Stimulated activated CD4-positive, alpha-beta T cell treated with anti-CD3 and anti-CD28 coated beads, Interleukin-2, amount 100 ng/mL, for 24 hours (primary cell): ENCODE data around the gene NELL1.

Experiments
- DNase-seq, 2 donors: peaks; one replicate each; pipeline ENCODE4 v3.0.0-alpha.2; 2020

Gene NELL1

GRCh38 chr11:20668844-20669819, at the start of gene NELL1:
NELL1 (plus strand) TSS chr11:20669586.
- DNase-seq, result peak in 1 of 2 donors; percentile 10

- no peak for DNase-seq
Measured at GRCh38 chr11:20620988-20621387, 48.4 kb upstream of the NELL1 start.

- no peak for DNase-seq
Measured at GRCh38 chr11:20621679-20622078, 47.7 kb upstream of the NELL1 start.

- no peak for DNase-seq
Measured at GRCh38 chr11:20623252-20623651, 46.1 kb upstream of the NELL1 start.

GRCh38 chr11:20626279-20626678, 43.1 kb upstream of the NELL1 start:
- DNase-seq, result no peak

- no peak for DNase-seq
Measured at GRCh38 chr11:20627026-20627425, 42.4 kb upstream of the NELL1 start.

- no peak for DNase-seq
Measured at GRCh38 chr11:20627701-20628100, 41.7 kb upstream of the NELL1 start.

GRCh38 chr11:20631519-20632168, 37.7 kb upstream of the NELL1 start:
- DNase-seq, result no peak

- no peak for DNase-seq
Measured at GRCh38 chr11:20632169-20632532, 37.2 kb upstream of the NELL1 start.

- no peak for DNase-seq
Measured at GRCh38 chr11:20634044-20634443, 35.3 kb upstream of the NELL1 start.

- DNase-seq, result no peak
Measured at GRCh38 chr11:20634781-20635180, 34.6 kb upstream of the NELL1 start.

GRCh38 chr11:20638074-20638473, 31.3 kb upstream of the NELL1 start:
- no peak for DNase-seq

- no peak for DNase-seq
Measured at GRCh38 chr11:20639688-20640087, 29.7 kb upstream of the NELL1 start.

- no peak for DNase-seq
Measured at GRCh38 chr11:20640401-20640800, 29.0 kb upstream of the NELL1 start.

GRCh38 chr11:20644360-20644759, 25.0 kb upstream of the NELL1 start:
- DNase-seq, result no peak

- DNase-seq, result peak; percentile 28 to 56
Measured at GRCh38 chr11:20647976-20648565, 21.3 kb upstream of the NELL1 start.

- DNase-seq, result no peak
Measured at GRCh38 chr11:20652150-20652806, 17.1 kb upstream of the NELL1 start.

- DNase-seq, result no peak
Measured at GRCh38 chr11:20654038-20654437, 15.3 kb upstream of the NELL1 start.

GRCh38 chr11:20656901-20657300, 12.5 kb upstream of the NELL1 start:
- DNase-seq, result no peak

GRCh38 chr11:20658135-20658534, 11.3 kb upstream of the NELL1 start:
- DNase-seq, result no peak

GRCh38 chr11:20661445-20661844, 7.9 kb upstream of the NELL1 start:
- DNase-seq, result no peak

GRCh38 chr11:20661850-20662249, 7.5 kb upstream of the NELL1 start:
- DNase-seq, result no peak

- DNase-seq, result no peak
Measured at GRCh38 chr11:20668131-20668809, 1.1 kb upstream of the NELL1 start.
